Loucy (cell line): ENCODE measurements around the gene IHH.

ENCODE experiments used
- CTCF ChIP-seq: fragments of 200-600 bp; sonication (generic); conservative IDR thresholded peaks from 2 replicates; pipeline ENCODE4 v1.5.1; 2014; ENCODE audit warnings: mild to moderate bottlenecking, antibody characterized with exemption, low read length
- EZH2phosphoT487 ChIP-seq: fragments of 200-600 bp; IDR thresholded peaks from 2 replicates; pipeline ENCODE4 v1.6.1; 2018; ENCODE audit warnings: antibody characterized with exemption, mild to moderate bottlenecking, moderate library complexity, borderline replicate concordance

- TF ChIP-seq CTCF: no peak
- TF ChIP-seq EZH2phosphoT487: no peak
These were observed 38.6 kb upstream of the IHH start for GRCh38 chr2:219099329-219099728.
